ENCODE results near the gene TBC1D1.

TBC1D1 gene

GRCh38 chr4:38091636-38092035 lies 200.8 kb downstream of the TBC1D1 start:
- H3K27ac ChIP-seq (ENCODE audit: extremely low read depth, low read depth, low read length) = no peak overlapping the region
- no peaks in the 10 kb centered on the region for H3K4me1 ChIP-seq (ENCODE audit: control insufficient read depth, insufficient read depth, low read length)
- ChIA-PET CTCF (no interaction called here), POLR2A (no interaction called here)
- H3K36me3 ChIP-seq (ENCODE audit: control insufficient read depth in 2 of 2, insufficient read depth in 1 of 2, low read length in 2 of 2) = peaks cover 0 to 18% of the 10 kb centered on the region in 2 experiments; a peak in 1 of 3 replicates
- no peaks in the 10 kb centered on the region for H3K9me3 ChIP-seq (ENCODE audit: control insufficient read depth, insufficient read depth, low read depth, low read length)
- TF ChIP-seq ZNF221 (tag by site-specific recombination; IDR thresholded peaks at IDR 0.05; ENCODE audit: borderline replicate concordance) (no peak), ZNF121 (tag by site-specific recombination; IDR thresholded peaks at IDR 0.05) (no peak), ZNF621 (tag by site-specific recombination; IDR thresholded peaks at IDR 0.05) (no peak), ZNF658 (tag by site-specific recombination; IDR thresholded peaks at IDR 0.05) (no peak), ZNF664 (tag by site-specific recombination; IDR thresholded peaks at IDR 0.05) (no peak), PBX3 (CRISPR knock-in tag; IDR thresholded peaks at IDR 0.05) (no peak), ZNF354C (tag by site-specific recombination; IDR thresholded peaks at IDR 0.05; ENCODE audit: borderline replicate concordance, low read depth) (no peak), ZNF677 (tag by site-specific recombination; IDR thresholded peaks at IDR 0.05) (no peak), ZNF280C (tag by site-specific recombination; IDR thresholded peaks at IDR 0.05) (no peak), HOXC10 (CRISPR knock-in tag; IDR thresholded peaks at IDR 0.05) (no peak), ZNF398 (tag by site-specific recombination; IDR thresholded peaks at IDR 0.05) (no peak), ZNF843 (tag by site-specific recombination; IDR thresholded peaks at IDR 0.05) (no peak)
- no peak overlapping the region for H3K4me3 ChIP-seq (ENCODE audit: low read depth, low read length)

- H3K27ac ChIP-seq (ENCODE audit: extremely low read depth, low read depth, low read length) = no peak overlapping the region
- ChIA-PET POLR2A (no interaction called here), CTCF (no interaction called here)
- peaks cover 0 to 18% of the 10 kb centered on the region in 2 experiments; a peak in 1 of 3 replicates for H3K36me3 ChIP-seq (ENCODE audit: control insufficient read depth in 2 of 2, insufficient read depth in 1 of 2, low read length in 2 of 2)
- no peaks in the 10 kb centered on the region for H3K4me1 ChIP-seq (ENCODE audit: control insufficient read depth, insufficient read depth, low read length)
- no peaks in the 10 kb centered on the region for H3K9me3 ChIP-seq (ENCODE audit: control insufficient read depth, insufficient read depth, low read depth, low read length)
- no peak overlapping the region for H3K4me3 ChIP-seq (ENCODE audit: low read depth, low read length)
- TF ChIP-seq ZFP41 (tag by site-specific recombination; IDR thresholded peaks at IDR 0.05; ENCODE audit: borderline replicate concordance) = no peak
- no peak for TF ChIP-seq ZNF132 (tag by site-specific recombination; IDR thresholded peaks at IDR 0.05; ENCODE audit: borderline replicate concordance)
- no peak for TF ChIP-seq REPIN1 (tag by site-specific recombination; IDR thresholded peaks at IDR 0.05; ENCODE audit: low read depth)
- TF ChIP-seq ZFHX2 (tag by site-specific recombination; conservative IDR thresholded peaks at IDR 0.05) = no peak
- TF ChIP-seq ZNF530 (tag by site-specific recombination; IDR thresholded peaks at IDR 0.05; ENCODE audit: low read depth) = no peak
- no peak for TF ChIP-seq ZNF214 (tag by site-specific recombination; IDR thresholded peaks at IDR 0.05; ENCODE audit: borderline replicate concordance)
- no peak for TF ChIP-seq ZNF248 (tag by site-specific recombination; IDR thresholded peaks at IDR 0.05)
- no peak for TF ChIP-seq SP2 (tag by site-specific recombination; IDR thresholded peaks at IDR 0.05)
- TF ChIP-seq ZNF2 (tag by site-specific recombination; IDR thresholded peaks at IDR 0.05) = no peak
- TF ChIP-seq ZNF513 (tag by site-specific recombination; IDR thresholded peaks at IDR 0.05) = no peak
- TF ChIP-seq ZNF501 (tag by site-specific recombination; IDR thresholded peaks at IDR 0.05) = no peak
- TF ChIP-seq ZNF433 (tag by site-specific recombination; IDR thresholded peaks at IDR 0.05; ENCODE audit: low read depth) = no peak
- TF ChIP-seq ZNF324 (tag by site-specific recombination; IDR thresholded peaks at IDR 0.05) = no peak
- no peak for TF ChIP-seq ZNF514 (tag by site-specific recombination; IDR thresholded peaks at IDR 0.05)
- no peak for TF ChIP-seq ZNF10 (tag by site-specific recombination; IDR thresholded peaks at IDR 0.05)
- no peak for TF ChIP-seq ZNF670 (tag by site-specific recombination; IDR thresholded peaks at IDR 0.05; ENCODE audit: low read depth)
- TF ChIP-seq ZNF645 (tag by site-specific recombination; IDR thresholded peaks at IDR 0.05) = no peak
These were observed 201.8 kb downstream of the TBC1D1 start for GRCh38 chr4:38092701-38093100.
